Measurements from ENCODE around the gene SPTLC2.

SPTLC2 gene

GRCh38 chr14:77505031-77505430 lies 111.4 kb downstream of the SPTLC2 start:
- no peak for DNase-seq (ENCODE audit: low read depth in 2 of 2)

GRCh38 chr14:77503138-77503537 lies 113.3 kb downstream of the SPTLC2 start:
- no peak for DNase-seq (ENCODE audit: low read depth in 2 of 2)

- DNase-seq (ENCODE audit: low read depth in 2 of 2) = no peak
Measured at GRCh38 chr14:77502109-77502782, 114.2 kb downstream of the SPTLC2 start.

- DNase-seq (ENCODE audit: low read depth in 2 of 2) = no peak
Measured at GRCh38 chr14:77498984-77499527, 117.4 kb downstream of the SPTLC2 start.

DNA sequence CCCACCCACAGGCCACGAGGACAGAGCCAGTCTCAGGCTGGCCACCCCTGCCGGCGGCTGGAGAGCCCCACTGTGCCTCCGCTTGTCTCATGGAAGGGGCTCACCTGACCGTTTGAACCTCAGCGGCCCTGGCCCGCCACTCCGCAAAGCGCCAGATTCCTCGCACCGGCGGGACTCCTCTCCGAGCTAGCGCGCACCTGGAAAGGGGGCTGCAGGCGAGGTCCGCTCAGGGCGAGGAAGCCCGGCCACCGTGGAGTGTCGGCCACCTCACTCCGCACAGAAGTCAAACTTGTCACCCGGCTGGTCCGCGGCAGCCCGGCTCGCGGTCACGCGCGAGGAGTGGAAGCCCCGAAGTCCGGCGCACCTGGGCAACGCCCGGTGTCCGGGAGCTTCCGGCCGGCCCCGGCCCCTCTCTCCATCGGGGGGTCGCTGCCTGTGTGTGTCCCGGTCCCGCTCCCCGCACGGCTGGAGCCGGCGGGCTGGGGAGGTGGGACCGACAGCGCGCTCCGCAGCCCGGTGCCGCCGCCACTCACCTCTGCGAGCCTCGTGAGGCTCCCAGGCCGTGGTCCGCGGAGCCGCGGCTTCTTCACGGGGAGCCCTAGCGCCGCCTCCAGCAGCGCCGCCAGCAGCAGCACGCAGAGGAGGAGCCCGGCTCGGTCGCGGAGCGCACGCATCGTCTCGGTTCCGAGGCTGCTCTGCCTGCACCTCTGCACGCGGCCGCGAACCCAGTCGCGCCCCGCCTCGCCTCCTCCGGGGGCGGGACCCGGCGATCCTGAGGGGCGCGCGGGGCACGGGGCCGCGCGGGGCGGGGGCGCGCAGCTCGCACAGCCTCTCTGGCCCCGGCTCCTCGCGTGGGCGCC lies 118.1 kb downstream of the SPTLC2 start, which contains the start of gene ISM2:
Gene ISM2, minus strand, starts transcription at position 697 of the 860 bp plus-strand sequence. Its CDS starts 23 bp downstream, at position 674.
- DNase-seq (ENCODE audit: low read depth in 2 of 2) = peak; percentile 13 to 39

- no peak for DNase-seq (ENCODE audit: low read depth in 2 of 2)
Measured at GRCh38 chr14:77495334-77495733, 121.1 kb downstream of the SPTLC2 start.

- no peak for DNase-seq (ENCODE audit: low read depth in 2 of 2)
Measured at GRCh38 chr14:77491056-77491455, 125.4 kb downstream of the SPTLC2 start.

- DNase-seq (ENCODE audit: low read depth in 2 of 2) = no peak
Measured at GRCh38 chr14:77490347-77490986, 126.0 kb downstream of the SPTLC2 start.

DNA sequence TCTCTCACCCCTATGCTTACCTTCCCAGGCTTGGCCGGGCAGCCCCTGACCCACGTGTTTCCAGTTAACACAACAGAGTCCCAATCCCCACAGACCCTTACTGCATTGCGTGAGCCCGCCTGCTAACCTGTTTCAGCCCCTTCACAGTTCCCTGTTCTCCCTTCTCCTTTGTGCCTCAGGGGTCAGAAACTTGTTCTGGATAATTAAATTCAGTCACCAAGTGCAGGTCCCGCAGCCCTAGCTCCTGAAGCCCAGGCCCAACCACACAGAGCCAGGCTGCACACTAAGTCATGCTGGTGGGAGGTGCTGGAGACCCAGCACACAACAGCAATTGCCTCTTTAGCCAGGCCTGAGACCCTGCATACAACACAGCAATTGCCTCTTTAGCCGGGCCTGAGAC lies 127.4 kb downstream of the SPTLC2 start:
- DNase-seq (ENCODE audit: low read depth in 2 of 2) = no peak

GRCh38 chr14:77488558-77488957 lies 127.9 kb downstream of the SPTLC2 start:
- DNase-seq (ENCODE audit: low read depth in 2 of 2) = no peak

- no peak for DNase-seq (ENCODE audit: low read depth in 2 of 2)
Measured at GRCh38 chr14:77485901-77486678, 130.3 kb downstream of the SPTLC2 start.

GRCh38 chr14:77485256-77485655 lies 131.2 kb downstream of the SPTLC2 start:
- no peak for DNase-seq (ENCODE audit: low read depth in 2 of 2)

- DNase-seq (ENCODE audit: low read depth in 2 of 2) = no peak
Measured at GRCh38 chr14:77482422-77482821, 134.0 kb downstream of the SPTLC2 start.

DNA sequence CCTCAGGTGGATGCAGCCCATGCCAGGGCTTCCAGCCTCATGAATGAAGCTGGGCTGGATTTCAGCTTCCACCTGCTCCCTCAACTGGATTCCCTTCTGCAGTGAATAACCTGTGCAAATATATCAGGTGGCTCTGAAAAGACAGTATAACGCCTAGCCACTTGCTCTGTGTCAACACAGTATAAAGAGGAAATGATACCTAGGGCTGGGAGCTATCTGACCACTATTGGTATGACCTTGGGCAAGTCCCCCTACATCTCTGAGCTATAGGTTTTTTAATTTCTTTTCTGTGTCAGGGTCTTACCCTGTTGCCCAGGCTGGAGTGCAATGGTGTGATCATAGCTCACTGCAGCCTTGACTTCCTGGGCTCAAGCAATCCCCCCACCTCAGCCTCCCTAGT lies 137.6 kb downstream of the SPTLC2 start:
- DNase-seq (ENCODE audit: low read depth in 2 of 2) = no peak

GRCh38 chr14:77478029-77478428 lies 138.4 kb downstream of the SPTLC2 start:
- no peak for DNase-seq (ENCODE audit: low read depth in 2 of 2)

- no peak for DNase-seq (ENCODE audit: low read depth in 2 of 2)
Measured at GRCh38 chr14:77475432-77476115, 140.9 kb downstream of the SPTLC2 start.

DNA sequence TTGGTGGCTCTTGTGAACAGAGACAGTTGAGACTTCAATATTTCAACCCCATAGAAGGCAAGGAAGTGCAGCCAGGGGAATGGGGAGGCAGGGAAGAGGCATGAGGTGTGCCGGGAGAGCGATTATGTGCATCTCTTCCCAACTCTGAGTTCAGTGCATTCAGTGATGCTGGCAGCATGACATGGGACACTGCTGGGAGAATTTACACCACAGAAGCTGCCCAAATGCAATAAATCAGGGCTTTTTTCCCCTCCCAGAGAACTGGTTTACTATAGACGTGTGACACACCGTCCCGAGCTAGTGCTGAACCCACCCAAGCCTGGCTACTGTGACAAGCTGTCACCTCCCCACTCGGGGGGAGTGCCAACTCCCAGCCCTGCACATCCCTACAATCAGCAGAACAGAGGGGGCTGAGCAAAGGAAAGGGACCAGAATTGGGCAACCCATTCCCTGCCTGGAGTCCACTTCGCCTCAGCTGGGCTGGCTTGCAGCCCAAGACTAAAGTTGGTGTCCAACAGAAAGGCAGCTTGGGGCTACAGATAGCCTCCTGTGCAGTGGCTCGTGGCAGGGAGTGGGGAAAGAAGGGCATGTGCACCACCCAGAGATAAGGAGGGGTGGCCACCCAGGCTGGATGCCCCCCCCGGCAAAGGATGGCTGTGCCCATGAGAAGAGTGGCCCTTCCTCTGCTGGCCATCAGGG lies 141.8 kb downstream of the SPTLC2 start:
- no peak for DNase-seq (ENCODE audit: low read depth in 2 of 2)

- no peak for DNase-seq (ENCODE audit: low read depth in 2 of 2)
Measured at GRCh38 chr14:77473921-77474320, 142.5 kb downstream of the SPTLC2 start.

GRCh38 chr14:77470224-77470870 lies 146.1 kb downstream of the SPTLC2 start:
- DNase-seq (ENCODE audit: low read depth in 2 of 2) = no peak

DNA sequence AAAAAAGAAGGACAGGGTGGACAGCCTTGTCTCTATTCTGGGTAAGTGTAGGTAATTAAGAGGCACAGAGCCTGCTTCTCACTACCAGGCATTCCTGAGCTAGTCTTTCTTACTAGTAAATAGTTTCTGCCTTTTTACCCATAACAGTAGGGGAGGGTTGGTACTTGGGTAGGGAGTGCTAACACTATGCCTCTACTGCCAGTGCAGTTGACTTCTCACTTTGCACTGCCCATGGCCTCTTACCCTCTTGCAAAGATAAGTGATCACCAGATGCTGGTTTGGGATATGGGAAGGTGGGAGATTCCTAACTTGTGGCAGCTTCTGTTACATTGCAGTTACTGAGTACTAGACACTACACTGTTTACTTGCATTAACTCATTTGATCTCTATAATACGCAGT lies 146.9 kb downstream of the SPTLC2 start:
- no peak for DNase-seq (ENCODE audit: low read depth in 2 of 2)

All from stimulated activated CD4-positive, alpha-beta T cell treated with anti-CD3 and anti-CD28 coated beads, Interleukin-1b, Interleukin-23, amount 100 ng/mL, for 4 hours (primary cell).